Erythroblast (primary cell): ENCODE results near the gene DGKD.

Experiments
- DNase-seq, 2 experiments: peaks; one replicate each; lab custom pipeline; 2025; lab: John Stamatoyannopoulos, UW
- GATA1 ChIP-seq: IDR thresholded peaks from 2 replicates; pipeline ENCODE4 v1.6.1; 2011; ENCODE audit warnings: low read depth, mild to moderate bottlenecking, control low read depth, low read length, moderate library complexity
- POLR2A ChIP-seq: IDR thresholded peaks from 2 replicates; pipeline ENCODE4 v1.6.1; 2011; ENCODE audit warnings: mild to moderate bottlenecking, low read length

The DGKD gene

GRCh38 chr2:233477548-233478433, 123.5 kb downstream of the DGKD start:
- TF ChIP-seq POLR2A: no peak
- no peak for TF ChIP-seq GATA1
- no peak for DNase-seq

- DNase-seq: no peak
- TF ChIP-seq POLR2A: no peak
- no peak for TF ChIP-seq GATA1
Observed at GRCh38 chr2:233479616-233480489, 125.6 kb downstream of the DGKD start.

GRCh38 chr2:233480490-233481202, 126.4 kb downstream of the DGKD start:
- TF ChIP-seq GATA1 (no peak), POLR2A (no peak)
- DNase-seq: no peak

GRCh38 chr2:233481368-233482142, 127.3 kb downstream of the DGKD start:
- no peak for DNase-seq
- TF ChIP-seq GATA1 (no peak), POLR2A (no peak)

- TF ChIP-seq POLR2A: no peak
- TF ChIP-seq GATA1: no peak
- DNase-seq: no peak
Observed at GRCh38 chr2:233482616-233483015, 128.3 kb downstream of the DGKD start.

GRCh38 chr2:233485726-233486125, 131.4 kb downstream of the DGKD start:
- no peak for DNase-seq
- no peak for TF ChIP-seq POLR2A
- TF ChIP-seq GATA1: no peak

- no peak for DNase-seq
- TF ChIP-seq POLR2A: no peak
- TF ChIP-seq GATA1: no peak
Observed at GRCh38 chr2:233486357-233486756, 132.1 kb downstream of the DGKD start.

- DNase-seq: no peak
- TF ChIP-seq GATA1 (no peak), POLR2A (no peak)
Observed at GRCh38 chr2:233486778-233487552, 132.7 kb downstream of the DGKD start.

- no peak for DNase-seq
Observed at GRCh38 chr2:233487748-233488345, 133.6 kb downstream of the DGKD start.

GRCh38 chr2:233489143-233489542, 134.8 kb downstream of the DGKD start:
- no peak for TF ChIP-seq GATA1
- TF ChIP-seq POLR2A: no peak
- no peak for DNase-seq

More at GRCh38 chr2:233487748-233488345, 133.6 kb downstream of the DGKD start:
- TF ChIP-seq POLR2A: no peak
- no peak for TF ChIP-seq GATA1

- no peak for DNase-seq
- TF ChIP-seq GATA1 (no peak), POLR2A (no peak)
Observed at GRCh38 chr2:233489666-233490065, 135.4 kb downstream of the DGKD start.
